ENCODE data around the gene AKAP3. TPM values are rescaled to one million over a fixed set of nuclear protein-coding genes. Genes with fewer than 3 reads are reported as not detected.

Gene AKAP3
- total RNA-seq, 4 donors from 2014 or later: 0.79 to 1.6 (median 1.3) TPM; not detected in 1

DNA sequence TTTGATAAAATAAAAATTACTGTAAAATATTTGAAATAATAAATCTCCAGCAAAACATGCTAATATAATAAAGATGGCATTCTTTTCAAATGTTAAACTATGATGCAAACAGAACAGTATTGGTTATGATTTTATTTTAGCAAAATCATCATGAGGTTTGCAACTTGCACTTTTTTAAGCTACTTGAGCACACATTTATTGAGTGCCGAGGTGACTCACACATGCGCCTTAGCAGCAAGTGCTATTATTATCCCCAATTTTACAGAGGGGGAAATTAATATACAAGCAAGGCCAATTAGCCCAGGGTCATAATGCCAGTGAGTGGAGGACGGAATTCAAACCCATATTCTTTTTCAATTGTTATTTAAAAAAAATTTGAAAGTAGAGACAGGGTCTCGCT, 79.6 kb downstream of the AKAP3 start:
- Histone ChIP-seq H3K4me3 (no peak overlapping the region), H3K27me3 (no peaks in the 10 kb centered on the region), H3K4me1 (no peaks in the 10 kb centered on the region), H3K27ac (no peak overlapping the region), H3K36me3 (no peaks in the 10 kb centered on the region), H3K9me3 (no peaks in the 10 kb centered on the region)
- no peak for TF ChIP-seq POLR2A (IDR thresholded peaks at IDR 0.05)
- TF ChIP-seq, protein P1, sequence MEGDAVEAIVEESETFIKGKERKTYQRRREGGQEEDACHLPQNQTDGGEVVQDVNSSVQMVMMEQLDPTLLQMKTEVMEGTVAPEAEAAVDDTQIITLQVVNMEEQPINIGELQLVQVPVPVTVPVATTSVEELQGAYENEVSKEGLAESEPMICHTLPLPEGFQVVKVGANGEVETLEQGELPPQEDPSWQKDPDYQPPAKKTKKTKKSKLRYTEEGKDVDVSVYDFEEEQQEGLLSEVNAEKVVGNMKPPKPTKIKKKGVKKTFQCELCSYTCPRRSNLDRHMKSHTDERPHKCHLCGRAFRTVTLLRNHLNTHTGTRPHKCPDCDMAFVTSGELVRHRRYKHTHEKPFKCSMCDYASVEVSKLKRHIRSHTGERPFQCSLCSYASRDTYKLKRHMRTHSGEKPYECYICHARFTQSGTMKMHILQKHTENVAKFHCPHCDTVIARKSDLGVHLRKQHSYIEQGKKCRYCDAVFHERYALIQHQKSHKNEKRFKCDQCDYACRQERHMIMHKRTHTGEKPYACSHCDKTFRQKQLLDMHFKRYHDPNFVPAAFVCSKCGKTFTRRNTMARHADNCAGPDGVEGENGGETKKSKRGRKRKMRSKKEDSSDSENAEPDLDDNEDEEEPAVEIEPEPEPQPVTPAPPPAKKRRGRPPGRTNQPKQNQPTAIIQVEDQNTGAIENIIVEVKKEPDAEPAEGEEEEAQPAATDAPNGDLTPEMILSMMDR (IDR thresholded peaks at IDR 0.05): no peak
- DNase-seq: no peak
- intact Hi-C loops (cut with DNase I; ENCODE audit: low total_unique reads): no loop called here

DNA sequence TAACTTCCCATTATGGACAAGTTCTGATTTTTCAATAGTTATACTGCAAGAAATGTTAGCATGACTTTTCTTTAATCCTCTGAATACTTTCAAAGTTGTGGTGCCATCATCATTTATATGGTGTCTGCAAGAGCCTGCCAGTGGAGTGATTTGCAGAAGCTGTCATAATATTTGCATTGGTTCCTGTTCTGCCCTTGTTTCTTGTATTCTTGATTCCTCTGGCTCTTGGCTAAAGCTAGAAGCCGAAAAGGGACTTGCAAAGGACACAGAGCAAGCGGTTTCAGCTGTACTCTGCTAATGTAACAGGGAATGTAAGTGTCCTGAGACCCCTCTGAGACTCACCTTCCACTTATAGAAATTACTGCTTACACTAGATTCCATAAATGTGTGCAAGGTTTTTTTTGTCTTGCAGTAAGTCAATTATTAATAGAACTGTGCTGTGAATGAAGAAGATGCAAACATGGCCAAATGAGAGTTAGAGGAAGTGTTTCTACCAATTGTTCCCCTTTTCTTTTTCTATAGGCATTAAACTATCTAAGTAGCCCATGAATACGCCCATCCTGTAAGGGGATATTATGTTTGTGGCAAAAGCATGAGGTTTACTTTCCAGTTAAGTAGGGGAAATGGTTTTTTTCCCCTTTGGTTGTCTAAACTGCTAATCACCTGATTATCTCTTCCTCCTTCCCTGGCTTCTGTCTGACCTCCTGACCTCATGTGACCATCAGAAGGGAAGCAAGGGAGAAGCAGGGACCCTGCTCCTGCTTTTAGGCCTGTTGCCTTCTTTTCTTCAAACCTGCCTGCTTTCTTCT, 81.6 kb downstream of the AKAP3 start:
- Histone ChIP-seq H3K4me1 (no peaks in the 10 kb centered on the region), H3K27ac (no peak overlapping the region), H3K9me3 (no peaks in the 10 kb centered on the region), H3K4me3 (no peak overlapping the region), H3K27me3 (no peaks in the 10 kb centered on the region), H3K36me3 (no peaks in the 10 kb centered on the region)
- TF ChIP-seq POLR2A (IDR thresholded peaks at IDR 0.05): no peak
- TF ChIP-seq, protein P1 (IDR thresholded peaks at IDR 0.05): no peak
- DNase-seq: no peak
- intact Hi-C loops (cut with DNase I; ENCODE audit: low total_unique reads): no loop called here

DNA sequence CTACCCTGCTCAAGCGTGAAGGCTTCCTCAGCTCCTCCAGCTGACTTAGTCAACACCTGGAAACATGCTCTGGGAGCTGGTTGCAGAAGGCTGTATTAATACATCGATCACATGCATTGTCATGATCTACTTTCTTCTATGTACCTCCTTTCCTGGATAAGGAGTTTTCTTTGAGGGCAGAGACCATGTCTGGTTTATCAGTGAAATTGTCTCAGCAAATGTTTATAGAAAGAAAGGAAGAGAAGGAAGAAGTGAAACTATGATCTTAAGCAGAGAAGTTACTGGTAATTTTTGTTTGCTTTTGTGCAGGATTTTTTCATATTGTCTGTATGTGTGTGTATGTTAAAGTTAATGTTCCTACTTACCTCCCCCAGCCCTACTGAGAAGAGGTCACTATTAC, 82.4 kb downstream of the AKAP3 start:
- H3K4me3 ChIP-seq: no peak overlapping the region
- no peak for DNase-seq
- H3K9me3 ChIP-seq: no peaks in the 10 kb centered on the region
- intact Hi-C loops (cut with DNase I; ENCODE audit: low total_unique reads): no loop called here
- no peaks in the 10 kb centered on the region for H3K36me3 ChIP-seq
- H3K4me1 ChIP-seq: no peaks in the 10 kb centered on the region
- no peaks in the 10 kb centered on the region for H3K27me3 ChIP-seq
- TF ChIP-seq POLR2A (IDR thresholded peaks at IDR 0.05): no peak
- TF ChIP-seq, protein P1 (IDR thresholded peaks at IDR 0.05): no peak
- H3K27ac ChIP-seq: no peak overlapping the region

Other genes starting within 250 kb of the AKAP3 start
- gene FGF6, start 203.2 kb downstream of the AKAP3 start, total RNA-seq: not detected
- gene RAD51AP1, start 110.2 kb downstream of the AKAP3 start, total RNA-seq: 10 to 100 TPM in 1 of 4 donors, 1 to 10 TPM in 1, not detected in 2; 1.3 to 22.8 TPM
- gene DYRK4, start 86.8 kb downstream of the AKAP3 start, total RNA-seq: 10 to 100 TPM; 32.3 to 51.1 (median 41.4) TPM
- gene NDUFA9, start 63 bp upstream of the AKAP3 start, total RNA-seq: 10 to 100 TPM; 24.3 to 74.4 (median 61.8) TPM
- 1 to 10 TPM in 1 of 4 donors, under 1 TPM in 2, not detected in 1; 0.29 to 5.8 (median 0.70) TPM for gene GALNT8, start 71.3 kb upstream of the AKAP3 start, total RNA-seq

Data from uterus (tissue), 4 donors.